DMS 273 treated with DMSO at 0.1 percent for 48 hours (cell line): Measurements from ENCODE around the gene SERTAD4.
"Not testable (repeated sequence)": the region's sequence is repeated elsewhere in the genome, so short reads cannot be mapped to it uniquely, and the experiment has no call there.

ENCODE experiments used
- DNase-seq: peaks from one replicate; lab custom pipeline; 2025; lab: John Stamatoyannopoulos, UW

SERTAD4 gene

DNA sequence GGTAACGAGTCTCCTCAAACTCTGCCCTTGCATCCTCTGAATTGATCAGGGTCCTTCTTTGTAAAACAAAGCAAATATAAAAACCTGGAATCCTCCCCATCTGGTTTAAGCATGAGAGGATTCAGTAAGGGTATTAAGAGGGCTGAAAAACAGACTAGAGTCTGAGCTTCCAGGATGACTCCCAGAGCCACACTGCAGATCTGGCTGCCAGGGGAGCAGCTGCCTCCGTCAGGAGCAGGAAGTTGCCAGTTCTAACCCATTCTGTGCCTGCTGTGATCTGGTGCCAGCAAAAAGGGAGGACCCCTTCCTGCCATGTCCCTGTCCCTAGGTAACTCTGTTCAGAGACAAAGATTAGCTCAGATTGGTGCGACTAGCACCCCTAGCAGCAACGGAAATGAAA lies 27.5 kb downstream of the SERTAD4 start:
- DNase-seq: no peak

DNA sequence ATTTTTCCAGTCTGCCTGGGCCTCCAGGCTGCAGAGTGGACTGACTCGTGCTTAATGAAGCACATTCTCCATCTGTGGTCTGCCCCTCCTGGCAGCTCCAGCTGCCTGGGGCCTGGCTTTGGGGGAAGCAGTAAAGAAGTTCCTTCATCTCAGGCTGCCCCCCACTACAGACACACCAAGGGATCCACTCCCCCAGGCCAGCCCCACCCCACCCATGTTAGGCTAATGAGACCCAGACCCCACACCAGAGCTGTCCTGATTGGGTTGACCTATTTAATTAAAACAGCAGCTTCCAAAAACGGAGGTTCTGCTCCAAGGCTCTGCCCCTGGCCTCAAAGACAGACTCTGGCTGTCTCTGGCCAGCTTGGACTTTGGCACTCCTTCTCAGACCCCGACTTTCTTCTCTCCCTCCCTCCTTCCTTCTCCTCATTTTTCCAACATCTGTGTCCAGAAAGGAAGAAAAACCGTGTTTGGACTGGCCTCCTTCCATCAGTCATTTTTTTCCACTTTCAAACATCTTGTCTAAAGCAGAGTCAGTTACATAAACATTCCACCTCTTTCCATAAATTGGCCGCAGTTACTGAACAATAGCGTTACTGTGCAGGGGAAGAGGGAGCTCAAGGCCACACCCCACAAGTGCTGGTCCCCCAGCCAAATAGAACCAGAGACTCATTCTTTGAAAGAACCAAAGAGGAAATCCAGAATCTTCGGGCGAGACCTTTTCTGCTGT lies 29.7 kb downstream of the SERTAD4 start:
- no peak for DNase-seq

DNA sequence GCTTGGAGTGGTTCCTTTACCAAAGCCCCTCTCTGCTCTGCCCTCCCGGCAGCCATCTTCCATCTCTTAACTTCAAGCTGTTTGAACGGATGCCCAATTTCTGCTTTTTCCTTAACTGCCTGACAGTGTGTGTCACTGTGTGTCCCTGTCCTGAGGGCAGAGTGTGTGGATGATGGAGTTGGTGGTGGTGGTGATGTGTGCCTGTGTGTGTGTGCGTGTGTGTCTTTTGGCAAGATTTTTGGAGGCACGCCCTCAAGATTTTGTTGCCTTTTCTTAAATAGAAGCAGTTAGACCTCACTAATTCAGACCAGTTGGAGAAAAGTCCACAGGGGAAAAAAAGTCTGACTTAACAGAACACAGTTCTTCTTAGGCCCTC lies 30.3 kb downstream of the SERTAD4 start:
- DNase-seq: no peak

DNA sequence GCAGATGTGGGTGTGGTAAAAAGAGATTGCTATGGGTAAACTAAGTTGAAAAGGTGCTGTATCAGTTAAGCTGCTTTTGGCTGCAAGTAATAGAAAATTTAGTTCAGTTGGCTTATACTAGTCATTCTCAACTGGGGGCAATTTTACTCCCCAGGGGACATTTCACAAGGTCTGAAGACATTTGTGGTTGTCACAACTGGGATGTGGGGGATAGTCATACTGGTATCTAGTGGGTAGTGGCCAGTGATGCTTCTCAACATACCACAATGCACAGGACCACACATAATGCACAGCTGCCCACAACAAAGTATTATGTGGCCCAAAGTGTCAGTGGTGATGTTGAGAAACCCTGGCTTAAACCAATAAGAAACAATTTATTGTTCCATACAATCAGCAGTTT lies 31.4 kb downstream of the SERTAD4 start:
- DNase-seq: no peak

DNA sequence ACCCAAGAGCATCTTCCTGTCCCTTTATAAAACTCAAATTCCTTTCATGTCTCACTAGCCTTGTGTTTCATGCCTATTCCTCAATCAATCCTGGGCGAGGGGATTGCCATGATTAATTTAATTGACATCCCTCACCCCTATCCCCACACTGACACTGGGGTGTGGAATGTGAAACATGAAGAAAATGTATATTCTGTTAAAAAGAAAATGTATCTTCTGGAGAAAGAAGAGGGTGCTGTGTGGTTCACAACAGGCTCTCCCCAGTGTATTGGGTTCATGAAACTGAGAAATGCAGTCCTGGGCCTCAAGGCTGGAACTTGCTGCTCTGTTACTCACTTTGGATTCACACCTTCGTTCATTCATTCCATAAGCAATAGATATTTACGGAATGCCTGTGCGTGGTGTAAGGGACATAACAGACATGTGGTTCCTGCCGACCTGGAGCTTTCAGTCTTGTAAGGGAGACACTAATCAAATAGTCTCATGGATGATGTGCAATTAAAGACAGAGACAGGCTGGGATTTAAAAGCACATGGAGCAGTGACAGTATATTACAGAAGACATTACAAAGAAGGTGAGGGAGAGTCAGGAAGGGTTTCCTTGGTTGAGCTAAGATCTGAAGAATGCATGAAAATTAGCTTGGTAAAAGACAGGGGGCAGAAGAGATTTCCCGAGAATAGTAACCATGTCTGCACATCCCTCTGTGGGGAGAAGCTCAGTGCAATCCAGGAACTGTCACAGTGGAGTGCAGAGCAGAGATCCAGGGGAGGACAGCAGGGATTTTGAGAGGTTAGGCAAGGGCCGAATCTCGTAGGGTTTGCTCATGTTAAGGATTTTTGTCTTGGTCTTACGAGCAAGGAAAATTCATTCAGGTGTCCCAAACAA lies 32.1 kb downstream of the SERTAD4 start:
- DNase-seq: no peak

DNA sequence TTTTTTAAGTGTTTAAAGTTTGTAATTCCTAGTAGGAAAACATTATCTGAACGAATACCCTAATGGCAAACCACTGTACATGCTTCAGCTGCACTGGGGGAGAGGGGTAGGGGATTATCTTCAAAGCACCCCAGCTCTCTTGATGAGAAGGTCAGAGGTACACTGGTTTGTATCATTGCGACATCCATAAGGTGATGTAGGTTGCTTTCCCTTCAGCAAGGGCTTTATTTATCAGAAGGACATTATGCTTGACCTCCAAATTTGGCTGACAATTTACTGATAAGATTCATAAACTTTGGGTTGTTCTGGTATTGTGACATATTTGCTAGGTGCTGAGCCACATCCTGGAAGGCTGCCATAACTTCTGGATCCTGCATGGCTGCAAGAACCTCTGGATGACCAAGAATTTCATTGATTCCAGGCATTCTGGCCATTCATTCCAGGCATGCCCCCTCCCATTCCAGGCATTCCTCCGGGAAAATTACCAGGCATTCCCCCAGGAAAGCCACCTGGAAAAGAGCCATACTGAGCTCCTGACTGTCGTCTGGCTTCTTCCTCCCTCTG lies 32.9 kb downstream of the SERTAD4 start:
- not testable (repeated sequence) for DNase-seq

DNA sequence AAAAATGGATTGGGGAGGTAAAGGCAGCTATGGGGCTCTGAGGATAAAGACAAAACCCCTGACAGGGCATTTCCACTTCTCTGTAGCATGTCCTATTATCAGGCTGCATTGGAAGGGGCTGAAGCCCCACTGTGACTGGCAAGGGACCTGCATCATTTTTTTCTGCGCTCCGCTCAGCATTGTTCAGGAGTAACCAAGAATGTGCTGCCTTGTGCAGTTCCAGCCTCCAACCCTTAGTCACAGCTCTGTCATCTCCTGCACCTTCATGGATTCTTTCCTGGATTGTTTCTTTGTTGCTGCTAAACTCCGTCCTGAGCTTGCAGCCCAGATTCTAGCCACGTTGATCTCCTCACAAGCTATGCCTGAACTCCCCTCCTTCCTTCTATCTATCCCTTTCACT lies 37.4 kb downstream of the SERTAD4 start:
- DNase-seq: no peak

DNA sequence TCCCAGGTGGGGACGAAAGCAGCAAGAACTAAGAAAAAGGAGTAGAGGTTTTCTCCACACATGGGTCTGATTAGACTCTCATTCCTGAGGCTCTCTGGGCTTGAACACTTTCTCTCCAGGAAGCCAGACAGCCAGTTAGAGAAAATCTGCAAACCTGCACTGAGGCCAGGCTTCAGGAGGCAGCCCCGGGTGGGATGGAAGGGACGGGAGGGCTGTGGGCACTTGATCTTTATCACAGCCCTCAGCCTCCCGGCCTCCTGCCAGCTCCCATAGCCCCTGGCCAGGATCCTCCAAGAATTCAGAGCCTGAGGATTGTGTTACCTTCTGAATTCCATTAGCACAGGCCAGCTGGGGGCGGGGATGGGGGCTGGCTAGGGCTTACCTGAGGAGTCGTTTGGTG lies 40.1 kb downstream of the SERTAD4 start:
- no peak for DNase-seq

DNA sequence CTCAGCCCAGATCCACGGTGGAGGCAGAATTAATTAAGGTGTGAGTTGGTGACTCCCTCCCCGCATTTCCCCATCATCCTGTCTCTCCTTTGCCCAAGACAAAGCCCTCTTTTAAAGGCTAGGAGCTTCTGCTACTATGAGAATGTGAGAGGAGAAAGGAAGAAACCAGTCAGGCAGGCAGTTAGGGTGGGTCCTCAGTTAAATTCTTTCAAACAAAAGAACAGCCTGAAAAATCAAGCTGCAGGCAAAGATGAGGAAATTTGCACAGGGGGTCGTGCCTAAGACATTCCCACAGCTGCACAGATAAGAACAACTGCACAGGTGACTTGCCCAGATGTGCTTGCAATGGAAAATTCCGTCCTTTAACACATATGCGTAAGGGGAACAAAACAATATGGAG lies 47.6 kb downstream of the SERTAD4 start:
- DNase-seq: no peak

DNA sequence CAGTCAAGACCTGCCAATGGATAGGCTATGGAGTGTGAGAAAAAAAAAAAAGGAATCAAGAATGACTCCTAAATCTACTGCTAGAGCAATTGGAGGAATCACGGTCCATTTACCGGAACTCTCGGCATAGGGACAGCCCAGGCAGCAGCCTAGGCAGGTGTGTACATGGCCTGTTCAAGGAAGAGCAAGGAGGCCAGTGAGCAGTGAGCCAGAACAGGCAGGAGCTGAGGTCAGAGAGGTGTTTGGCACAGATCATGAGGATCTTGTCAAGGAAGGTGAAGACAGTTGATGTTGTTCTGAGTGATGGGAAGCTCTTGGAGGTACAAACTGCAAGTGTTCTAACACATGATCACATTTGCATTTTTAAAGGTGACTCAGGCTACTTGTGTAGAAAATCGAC lies 55.5 kb downstream of the SERTAD4 start:
- DNase-seq: no peak

DNA sequence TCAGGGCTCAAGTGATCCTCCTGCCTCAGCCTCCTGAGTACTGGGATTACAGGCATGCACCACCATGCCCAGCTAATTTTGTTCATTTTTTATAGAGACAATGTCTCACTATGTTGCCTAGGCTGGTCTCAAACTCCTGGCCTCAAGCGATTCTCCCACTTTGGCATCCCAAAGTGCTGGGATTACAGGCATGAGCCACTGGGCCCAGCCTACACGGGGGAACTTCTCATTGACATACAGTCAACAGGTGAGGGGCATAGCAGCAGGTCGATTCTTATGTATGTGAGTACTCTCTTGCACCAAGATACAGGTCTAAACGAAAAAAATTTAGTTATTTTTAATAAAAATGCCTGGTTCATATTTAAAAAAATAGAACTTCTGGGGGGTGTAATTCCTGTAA lies 56.7 kb downstream of the SERTAD4 start:
- DNase-seq: no peak

DNA sequence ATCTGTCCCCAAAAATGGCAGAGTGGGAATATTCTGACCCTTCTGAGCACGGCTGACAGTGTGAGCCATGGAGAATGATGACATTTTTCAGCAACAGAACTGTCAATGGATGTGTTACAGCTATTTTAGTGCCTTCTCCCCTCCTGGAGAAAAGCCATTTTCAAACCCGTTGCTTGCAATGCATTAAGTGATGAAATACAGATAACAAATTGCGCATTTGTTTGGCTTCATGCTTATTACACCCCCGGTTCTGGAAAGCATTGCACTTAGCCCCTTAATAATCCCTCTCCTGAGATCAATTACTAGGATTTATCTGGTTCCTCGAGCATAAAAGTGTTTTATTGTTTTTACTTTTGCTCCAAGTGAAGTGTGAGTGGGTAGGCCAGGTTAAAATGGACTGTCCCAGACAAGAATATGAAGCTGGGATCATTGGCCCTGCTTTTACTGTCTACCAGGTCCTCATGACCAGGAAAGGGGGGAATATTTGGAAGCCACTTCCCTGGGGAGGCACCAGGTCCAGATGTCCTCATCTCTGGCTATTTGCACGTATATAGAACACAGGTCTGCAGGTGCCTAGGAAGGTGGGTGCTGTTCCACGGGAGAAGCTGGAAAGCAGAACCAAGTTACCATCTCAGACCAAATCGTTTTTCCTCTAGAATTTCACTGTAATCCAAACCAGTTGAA lies 58.6 kb downstream of the SERTAD4 start:
- no peak for DNase-seq

DNA sequence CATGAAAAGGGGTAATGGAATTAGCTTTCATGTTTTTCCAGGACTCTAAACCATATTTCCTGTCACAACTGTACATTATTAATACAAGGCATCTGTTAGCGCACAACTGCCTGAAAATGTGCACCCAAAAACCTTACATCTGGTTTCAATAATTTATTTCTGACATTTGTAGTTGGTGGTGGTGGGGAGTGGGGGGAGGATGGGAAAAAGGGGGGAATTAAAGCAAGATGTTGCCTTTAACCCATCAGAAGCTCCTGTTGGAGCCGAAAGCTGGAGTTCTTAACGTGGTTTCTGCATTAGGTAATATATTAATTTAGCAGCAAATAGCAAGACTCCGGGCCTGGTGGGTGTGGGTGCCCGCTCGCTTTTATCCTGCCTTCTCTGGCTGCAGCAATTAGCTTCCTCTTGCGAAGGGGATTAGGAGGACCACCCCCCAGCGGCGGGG lies 59.2 kb downstream of the SERTAD4 start:
- no peak for DNase-seq

DNA sequence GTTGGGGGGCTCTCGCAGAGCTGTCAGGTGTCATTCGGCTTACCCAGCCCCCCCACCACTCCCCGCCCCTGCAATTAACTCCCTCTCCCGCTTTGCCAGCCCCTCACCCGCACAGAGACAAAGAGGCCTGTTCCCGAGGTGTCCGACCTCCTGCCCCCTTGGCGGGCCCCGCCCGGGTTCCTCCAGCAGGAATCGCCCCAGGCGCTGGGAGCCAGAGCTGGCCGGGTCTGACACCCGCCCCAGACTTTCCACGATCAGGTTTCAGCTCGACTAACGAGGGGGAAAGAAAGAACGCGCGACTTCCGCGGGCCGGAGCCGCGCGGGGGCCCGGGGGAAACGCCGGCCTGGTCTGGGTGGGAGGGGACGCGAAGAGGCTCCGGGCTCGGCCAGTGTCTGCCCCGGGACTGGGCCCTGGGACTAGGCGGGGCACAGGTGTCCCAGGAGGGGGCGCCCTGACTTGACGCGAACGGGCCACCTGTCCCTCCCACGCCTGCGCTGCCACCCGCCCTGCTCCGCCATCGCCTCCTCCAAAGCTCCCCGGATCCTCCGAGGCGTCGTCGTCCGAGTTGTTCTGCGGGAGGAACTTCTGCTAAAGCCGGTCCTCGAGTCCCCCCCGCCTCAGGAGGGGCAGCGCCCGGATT lies 59.8 kb downstream of the SERTAD4 start:
- DNase-seq: peak; percentile 67

DNA sequence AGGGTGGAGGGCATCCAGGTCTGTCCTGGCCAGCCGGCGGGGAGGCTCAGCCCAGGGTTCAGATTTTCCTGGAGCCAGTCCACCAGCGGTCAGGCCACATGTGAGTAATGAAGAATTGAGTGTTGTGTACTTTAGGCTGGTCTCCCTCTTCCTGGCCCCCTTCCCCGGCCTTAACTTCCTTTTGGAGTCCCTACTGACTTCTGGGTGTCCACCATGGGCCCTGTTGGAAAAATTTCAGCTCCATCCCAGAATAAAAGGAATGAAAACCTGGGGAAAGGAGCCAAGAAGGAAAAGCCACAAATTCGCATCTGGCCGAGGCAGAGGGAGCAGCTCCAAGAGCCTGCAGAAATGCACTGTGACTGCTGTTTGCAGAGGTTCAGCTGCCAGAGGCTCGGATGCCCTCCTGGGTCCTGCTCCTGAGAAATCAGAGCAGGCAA lies 60.6 kb downstream of the SERTAD4 start:
- no peak for DNase-seq

DNA sequence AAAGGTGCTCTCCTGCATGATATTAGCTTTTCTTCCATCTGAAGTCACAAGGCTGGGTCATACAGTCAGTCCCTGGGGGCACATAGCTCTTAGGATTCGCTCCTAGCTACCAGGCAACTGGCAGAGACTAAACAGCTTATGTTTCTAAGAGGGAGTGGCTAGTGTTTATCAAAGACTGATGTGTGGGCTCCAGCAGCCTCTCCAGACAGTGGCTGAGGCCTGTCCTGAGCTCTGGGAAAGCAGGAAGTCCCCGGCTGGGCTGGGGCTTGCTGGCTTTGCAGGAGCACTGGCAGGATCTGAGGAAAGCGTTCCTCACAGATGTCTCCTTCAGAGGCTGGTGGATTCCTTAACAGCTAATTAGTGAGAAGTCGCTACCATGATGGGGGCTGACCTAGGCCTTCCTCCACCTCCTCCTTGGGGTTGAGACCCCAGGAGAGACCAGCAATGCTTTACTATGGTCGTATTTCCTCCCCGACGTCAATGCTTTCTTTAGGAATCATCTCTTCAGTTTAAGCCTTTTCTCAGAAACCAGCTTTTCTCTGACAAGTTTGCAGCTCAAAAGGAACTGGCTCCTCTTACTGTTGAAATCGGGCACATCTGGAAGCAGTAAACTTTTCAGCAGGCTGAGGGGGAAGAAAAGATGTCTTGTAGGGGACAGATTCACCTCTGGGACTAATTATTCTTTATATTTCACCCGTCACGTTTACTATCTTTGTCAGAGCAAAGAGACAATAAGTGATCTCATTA lies 62.6 kb downstream of the SERTAD4 start:
- peak; percentile 54 for DNase-seq
